Thyroid gland (tissue), 4 donors: Measurements from ENCODE around the gene ADAMTS14.

Source experiments
- CTCF ChIP-seq, 6 experiments: fragments of 200-600 bp in 3 of 6; fragments of 450-650 bp in 3 of 6; sonication (generic) in 3 of 6; IDR thresholded peaks; one replicate each; pipeline ENCODE4 v1.5.1; 2016 to 2019; ENCODE audit warnings: antibody characterized with exemption in 6 of 6, mild to moderate bottlenecking in 2 of 6, inconsistent platforms in 1 of 6, moderate library complexity in 1 of 6
- POLR2A ChIP-seq, 2 donors: fragments of 450-650 bp; IDR thresholded peaks; one replicate each; pipeline ENCODE4 v1.6.1; 2017; ENCODE audit warnings: antibody characterized with exemption in 2 of 2, mild to moderate bottlenecking in 2 of 2, moderate library complexity in 1 of 2

- TF ChIP-seq CTCF (IDR thresholded peaks at IDR 0.05) (no peak), POLR2A (IDR thresholded peaks at IDR 0.05) (no peak)
Measured at GRCh38 chr10:70769121-70769520, 96.8 kb downstream of the ADAMTS14 start.
